Stimulated activated CD4-positive, alpha-beta T cell treated with anti-CD3 and anti-CD28 coated beads, TNF-alpha, amount 100 ng/mL, for 4 hours (primary cell): ENCODE data around the gene TBX21.
A peak's percentile ranks its signal among the peaks of the same experiment; 100 is the strongest.

Source experiments
- DNase-seq, 3 experiments: peaks; one replicate each; pipeline ENCODE4 v3.0.0-alpha.2; 2020; ENCODE audit warnings: low read depth in 3 of 3

The TBX21 gene

GRCh38 chr17:47698749-47699535 is 34.1 kb upstream of the TBX21 start:
- peak; percentile 73 to 80 (median 79) for DNase-seq

- no peak for DNase-seq
These were observed 33.5 kb upstream of the TBX21 start for GRCh38 chr17:47699536-47699840.

GRCh38 chr17:47700471-47701449 is 32.3 kb upstream of the TBX21 start:
- DNase-seq: no peak

DNA sequence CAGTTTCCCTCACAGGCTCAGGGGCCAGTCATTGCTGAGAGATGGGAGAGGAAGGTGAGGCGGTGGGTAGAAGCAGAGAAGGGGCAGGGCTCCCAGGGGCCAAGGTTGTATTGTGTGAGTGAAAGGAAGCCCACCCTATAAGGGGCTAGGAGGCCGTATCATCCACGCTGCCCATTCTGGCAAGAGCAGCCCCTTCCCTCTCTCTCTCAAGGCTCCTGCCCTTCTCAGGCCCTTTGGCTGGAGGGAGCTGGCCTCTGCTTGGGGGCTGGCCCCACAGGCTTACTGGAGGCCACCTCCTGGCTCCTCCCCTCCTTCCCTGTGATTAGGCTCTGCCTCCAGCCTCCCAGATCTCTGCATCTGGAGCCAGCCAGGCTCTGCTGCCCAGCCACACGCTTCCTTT is 31.4 kb upstream of the TBX21 start:
- no peak for DNase-seq

DNA sequence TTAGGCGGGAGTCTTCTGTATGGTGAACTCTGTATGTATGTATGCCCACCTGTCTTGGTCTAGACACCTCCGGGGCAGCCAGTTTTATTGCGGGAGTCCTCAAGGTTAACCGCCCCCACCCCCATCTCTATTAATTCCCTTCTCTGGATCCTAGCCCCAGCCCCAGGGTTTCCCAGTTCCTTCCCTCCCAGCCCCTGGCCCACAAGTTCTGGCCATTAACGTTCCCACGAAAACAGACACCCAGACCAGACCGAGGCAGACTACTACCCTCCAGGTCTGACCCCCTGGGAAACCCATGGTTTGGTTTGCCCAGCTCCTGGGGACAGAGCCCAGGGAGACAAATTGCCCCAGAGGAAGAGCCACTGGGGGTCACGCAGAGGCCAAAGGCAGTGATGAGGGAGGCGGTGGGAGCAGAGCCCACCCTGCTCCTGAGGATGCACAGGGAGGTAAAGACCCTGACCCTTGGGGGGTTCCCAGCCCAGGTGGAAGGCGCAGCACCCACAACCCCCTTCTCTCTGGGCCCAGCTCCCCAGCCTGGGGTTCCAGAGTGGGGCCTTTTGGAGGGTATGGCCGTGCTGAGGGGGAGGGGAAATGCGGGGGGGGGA is 30.5 kb upstream of the TBX21 start:
- DNase-seq: no peak

- peak in 2 of 3 experiments; percentile 58 to 70 for DNase-seq
These were observed 29.8 kb upstream of the TBX21 start for GRCh38 chr17:47703191-47703591.

DNA sequence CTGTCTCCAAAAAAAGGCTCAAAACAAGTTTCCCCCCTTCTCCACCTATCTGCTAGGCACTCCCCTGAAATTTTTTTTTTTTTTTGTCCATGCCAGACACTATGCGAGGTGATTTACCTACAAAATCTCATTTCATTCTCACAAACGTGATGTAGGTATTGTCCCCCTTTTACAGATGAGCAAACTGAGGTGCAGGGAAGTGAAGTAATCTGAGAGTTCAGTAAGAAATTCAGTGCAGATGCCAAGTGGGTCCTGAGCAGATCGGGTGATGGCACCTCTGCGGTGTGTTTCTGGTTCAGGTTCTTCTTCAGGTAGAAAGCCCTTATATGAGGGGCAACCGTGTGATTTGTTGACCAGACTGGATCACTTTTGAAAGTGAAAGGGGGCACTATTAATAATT is 29.4 kb upstream of the TBX21 start:
- DNase-seq: no peak

GRCh38 chr17:47704116-47704515 is 28.9 kb upstream of the TBX21 start:
- no peak for DNase-seq

DNA sequence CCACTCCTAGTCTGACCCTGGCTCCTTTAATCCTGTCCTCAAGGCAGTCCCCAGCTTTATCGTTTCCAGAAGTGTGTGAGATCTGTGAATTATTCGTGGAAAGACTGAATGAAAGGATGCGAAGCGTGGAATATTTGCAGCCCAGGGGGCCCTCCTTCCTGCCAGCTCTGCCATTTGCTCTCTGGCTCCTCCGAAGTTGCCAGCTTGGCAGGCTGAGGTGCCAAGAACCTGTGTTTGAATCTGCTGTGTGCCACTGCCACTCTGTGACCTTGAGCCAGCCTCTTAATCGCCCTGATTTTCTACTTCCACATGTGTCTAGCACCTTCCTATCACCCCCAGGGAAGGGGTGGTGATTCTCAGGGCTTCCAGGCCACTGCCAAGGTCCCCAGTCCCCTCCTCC is 28.3 kb upstream of the TBX21 start:
- DNase-seq: no peak

- DNase-seq: peak in 2 of 3 experiments; percentile 42 to 49
These were observed 27.2 kb upstream of the TBX21 start for GRCh38 chr17:47705536-47706530.

DNA sequence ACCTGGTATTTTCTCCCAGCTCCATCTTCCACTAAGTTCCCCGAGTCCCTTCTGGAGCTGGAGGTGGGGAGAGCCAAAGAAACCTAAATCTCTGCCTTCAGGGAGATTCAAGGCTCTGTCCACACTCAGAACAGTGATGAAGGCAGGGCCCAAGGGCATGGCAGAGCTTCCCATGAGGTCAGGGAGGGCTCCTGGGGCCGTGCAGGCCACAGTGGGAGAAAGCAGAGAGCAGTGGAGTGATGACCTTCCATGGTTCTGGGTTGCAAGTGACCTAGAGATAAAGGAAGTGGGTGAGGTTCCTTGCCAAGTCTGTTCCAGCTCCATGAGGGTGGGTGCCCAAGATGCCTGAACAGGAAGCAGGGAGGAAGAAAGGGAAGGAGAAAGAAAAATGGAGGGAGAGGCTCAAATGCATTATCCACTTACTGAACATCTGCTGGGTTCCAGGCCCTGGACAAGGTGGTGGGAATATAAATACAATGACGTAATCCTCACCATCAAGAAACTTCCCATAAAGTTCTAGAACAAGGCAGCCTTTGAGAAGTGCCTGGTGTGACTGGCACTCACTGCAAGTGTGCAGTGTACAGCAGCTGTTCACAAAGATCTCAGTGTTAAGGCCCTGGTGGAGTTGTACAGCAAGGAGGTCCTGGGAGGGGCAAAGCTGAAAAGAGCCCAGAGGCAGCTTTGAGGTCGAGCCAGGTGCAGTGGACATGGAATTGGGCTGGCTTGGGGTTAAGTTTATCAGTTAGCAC is 25.8 kb upstream of the TBX21 start:
- no peak for DNase-seq

DNA sequence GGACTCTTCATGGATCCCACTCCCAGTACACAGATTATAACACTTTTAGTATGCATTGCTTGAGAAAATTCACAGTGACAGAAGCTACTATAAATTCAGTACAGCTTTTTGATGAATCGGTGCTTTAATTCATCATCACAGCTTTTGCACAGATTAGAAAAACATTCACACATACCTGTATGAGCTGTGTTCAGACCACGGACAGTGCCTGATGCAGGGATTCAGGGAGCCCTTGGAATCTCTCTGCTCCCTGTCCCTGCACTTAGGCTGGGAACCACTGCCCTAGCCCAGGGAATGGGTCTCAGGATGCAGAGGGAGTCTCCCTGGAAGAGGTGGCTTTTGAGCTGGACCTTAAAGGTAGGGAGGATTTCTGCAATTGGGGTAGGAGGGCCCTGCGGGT is 25.2 kb upstream of the TBX21 start:
- DNase-seq: no peak

DNA sequence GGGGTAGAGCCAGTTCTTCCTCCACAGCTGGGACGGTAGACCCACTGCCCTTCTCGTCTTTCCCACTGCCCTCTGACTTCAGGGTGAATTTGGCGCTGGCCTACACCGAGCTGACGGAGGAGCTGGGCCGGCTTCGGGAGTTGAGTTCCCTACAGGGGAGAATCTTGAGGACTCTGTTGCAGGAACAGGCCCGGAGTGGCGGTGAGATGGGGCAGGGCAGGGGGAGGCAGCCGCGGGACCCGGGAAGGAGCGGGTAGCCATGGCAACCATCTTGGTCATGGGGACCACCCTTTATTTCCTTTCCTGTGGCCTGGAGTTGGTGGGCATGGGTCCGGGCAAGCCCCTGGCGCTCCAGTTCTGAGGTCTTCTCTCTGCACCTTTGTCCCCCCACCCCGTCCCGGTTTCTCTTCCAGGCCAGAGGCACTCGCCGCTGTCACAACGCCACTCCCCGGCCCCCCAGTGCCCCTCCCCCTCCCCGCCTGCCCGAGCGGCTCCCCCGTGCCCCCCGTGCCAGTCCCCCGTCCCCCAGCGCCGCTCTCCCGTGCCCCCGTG is 24.6 kb upstream of the TBX21 start:
- no peak for DNase-seq

DNA sequence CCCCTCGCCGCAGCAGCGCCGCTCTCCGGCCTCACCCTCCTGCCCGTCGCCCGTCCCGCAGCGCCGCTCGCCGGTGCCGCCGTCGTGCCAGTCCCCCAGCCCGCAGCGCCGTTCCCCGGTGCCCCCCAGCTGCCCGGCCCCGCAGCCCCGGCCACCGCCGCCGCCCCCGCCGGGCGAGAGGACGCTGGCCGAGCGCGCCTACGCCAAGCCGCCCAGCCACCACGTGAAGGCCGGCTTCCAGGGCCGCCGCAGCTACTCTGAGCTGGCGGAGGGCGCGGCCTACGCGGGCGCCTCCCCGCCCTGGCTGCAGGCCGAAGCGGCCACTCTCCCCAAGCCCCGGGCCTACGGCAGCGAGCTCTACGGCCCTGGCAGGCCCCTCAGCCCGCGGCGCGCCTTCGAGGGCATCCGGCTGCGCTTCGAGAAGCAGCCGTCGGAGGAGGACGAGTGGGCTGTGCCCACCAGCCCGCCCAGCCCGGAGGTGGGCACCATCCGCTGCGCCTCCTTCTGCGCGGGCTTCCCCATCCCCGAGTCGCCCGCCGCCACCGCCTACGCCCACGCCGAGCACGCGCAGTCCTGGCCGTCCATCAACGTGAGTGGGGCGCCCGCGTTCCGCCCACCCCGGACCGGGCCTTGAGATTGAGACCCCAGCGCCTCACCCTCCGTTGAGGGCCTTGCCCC is 24.0 kb upstream of the TBX21 start:
- no peak for DNase-seq

- no peak for DNase-seq
These were observed 23.4 kb upstream of the TBX21 start for GRCh38 chr17:47709594-47709993.

- no peak for DNase-seq
These were observed 21.5 kb upstream of the TBX21 start for GRCh38 chr17:47711366-47712099.

GRCh38 chr17:47712330-47713023 is 20.6 kb upstream of the TBX21 start:
- no peak for DNase-seq

GRCh38 chr17:47713980-47714700 is 18.9 kb upstream of the TBX21 start:
- no peak for DNase-seq
